Neural cell (in vitro differentiated cells): Measurements from ENCODE around the gene BABAM2. TPM values are rescaled to one million over a fixed set of nuclear protein-coding genes. Genes with fewer than 3 reads are reported as not detected.

Experiments used
- H2AFZ ChIP-seq: fragments of 200-600, 300-800 bp; sonication (generic), shearing (Covaris generic); 2 replicates; pipeline ENCODE4 v1.6.0; 2014; ENCODE audit warnings: low read depth, mild to moderate bottlenecking, antibody characterized with exemption, low read length, moderate library complexity
- H3F3A ChIP-seq: fragments of 200-600 bp; shearing (Covaris generic); 2 replicates; pipeline ENCODE4 v1.6.1; 2016; ENCODE audit warnings: mild to moderate bottlenecking, moderate library complexity, mixed read lengths, antibody characterized with exemption, low read length; ENCODE audit not compliant: insufficient read depth, poor library complexity, severe bottlenecking
- H3K27ac ChIP-seq: fragments of 200-600, 300-800 bp; sonication (generic), shearing (Covaris generic); 2 replicates; pipeline ENCODE4 v1.5.1; 2014; ENCODE audit warnings: mild to moderate bottlenecking, low read length, moderate library complexity
- H3K27me3 ChIP-seq: fragments of 300-800, 200-600 bp; sonication (generic), shearing (Covaris generic); 2 replicates; pipeline ENCODE4 v1.6.0; 2014; ENCODE audit warnings: mild to moderate bottlenecking, low read depth, low read length, moderate library complexity; ENCODE audit not compliant: insufficient read depth
- H3K36me3 ChIP-seq: fragments of 300-800, 200-600 bp; sonication (generic), shearing (Covaris generic); 2 replicates; pipeline ENCODE4 v1.5.1; 2014; ENCODE audit warnings: mild to moderate bottlenecking, antibody characterized with exemption, low read length, moderate library complexity; ENCODE audit not compliant: insufficient read depth
- H3K4me2 ChIP-seq: fragments of 300-800, 200-600 bp; sonication (generic), shearing (Covaris generic); 2 replicates; pipeline ENCODE4 v1.6.0; 2014; ENCODE audit warnings: mild to moderate bottlenecking, low read length
- H3K4me3 ChIP-seq: fragments of 300-800, 200-600 bp; sonication (generic), shearing (Covaris generic); 2 replicates; pipeline ENCODE4 v1.5.1; 2014; ENCODE audit warnings: mild to moderate bottlenecking, low read length, moderate library complexity
- H3K79me2 ChIP-seq: fragments of 200-600 bp; shearing (Covaris generic); replicated peaks from 2 replicates; pipeline ENCODE4 v1.6.0; 2014; ENCODE audit warnings: mild to moderate bottlenecking, low read length, moderate library complexity; ENCODE audit not compliant: insufficient read depth
- H3K9ac ChIP-seq: fragments of 300-800, 200-600 bp; sonication (generic), shearing (Covaris generic); 2 replicates; pipeline ENCODE4 v1.6.1; 2016; ENCODE audit warnings: mild to moderate bottlenecking, low read length, mixed read lengths
- H3K9me2 ChIP-seq: fragments of 200-600 bp; shearing (Covaris generic); 2 replicates; pipeline ENCODE4 v1.6.1; 2016; ENCODE audit warnings: mild to moderate bottlenecking, low read length, mixed read lengths; ENCODE audit not compliant: insufficient read depth
- H3K9me3 ChIP-seq: fragments of 200-600, 300-800 bp; sonication (generic), shearing (Covaris generic); 2 replicates; pipeline ENCODE4 v1.6.1; 2016; ENCODE audit warnings: mild to moderate bottlenecking, mixed run types, low read length, moderate library complexity, mixed read lengths
- H4K20me1 ChIP-seq: fragments of 200-600 bp; shearing (Covaris generic); 2 replicates; pipeline ENCODE4 v1.6.1; 2016; ENCODE audit warnings: mild to moderate bottlenecking, mixed run types; ENCODE audit not compliant: insufficient read depth
- CTCF ChIP-seq: fragments of 450-650 bp; IDR thresholded peaks from 2 replicates; pipeline ENCODE4 v1.5.1; 2014; ENCODE audit warnings: antibody characterized with exemption, mild to moderate bottlenecking, moderate library complexity; ENCODE audit not compliant: poor library complexity, severe bottlenecking
- EP300 ChIP-seq: fragments of 450-650 bp; conservative IDR thresholded peaks from 2 replicates; pipeline ENCODE4 v1.6.1; 2014; ENCODE audit warnings: antibody characterized with exemption, mild to moderate bottlenecking, moderate library complexity; ENCODE audit not compliant: poor library complexity, severe bottlenecking
- EZH2 ChIP-seq: fragments of 200-600, 300-800 bp; shearing (Covaris generic), sonication (generic); IDR thresholded peaks from 2 replicates; pipeline ENCODE4 v1.6.1; 2014; ENCODE audit warnings: antibody characterized with exemption, low read length, borderline replicate concordance, mild to moderate bottlenecking; ENCODE audit not compliant: insufficient read depth, poor library complexity, severe bottlenecking
- MXI1 ChIP-seq: fragments of 450-650 bp; conservative IDR thresholded peaks from 2 replicates; pipeline ENCODE4 v1.6.1; 2014; ENCODE audit warnings: antibody characterized with exemption, mild to moderate bottlenecking; ENCODE audit not compliant: poor library complexity, severe bottlenecking
- POLR2AphosphoS5 ChIP-seq: IDR thresholded peaks from 2 replicates; pipeline ENCODE4 v1.6.1; 2012
- RAD21 ChIP-seq: fragments of 450-650 bp; conservative IDR thresholded peaks from 2 replicates; pipeline ENCODE4 v1.6.1; 2014; ENCODE audit warnings: antibody characterized with exemption, mild to moderate bottlenecking, moderate library complexity
- SMC3 ChIP-seq: fragments of 450-650 bp; conservative IDR thresholded peaks from 2 replicates; pipeline ENCODE4 v1.6.1; 2014; ENCODE audit warnings: antibody characterized with exemption, mild to moderate bottlenecking, moderate library complexity; ENCODE audit not compliant: poor library complexity
- TAF1 ChIP-seq: IDR thresholded peaks from 2 replicates; pipeline ENCODE4 v1.6.1; 2012; ENCODE audit warnings: low read depth
- polyA plus RNA-seq: library from polyadenylated mRNA; depleted of rRNA; stranded (reverse); fragments of >200 nt; gene quantifications from 2 replicates; pipeline ENCODE4 v1.2.3, GENCODE V29; 2014
- TF ChIP-seq, protein P1 (sequence below): IDR thresholded peaks from 2 replicates; pipeline ENCODE4 v1.6.1; 2012; ENCODE audit warnings: borderline replicate concordance

The BABAM2 gene
- polyA plus RNA-seq, 1 donor from 2014 or later: 15.3 TPM

DNA sequence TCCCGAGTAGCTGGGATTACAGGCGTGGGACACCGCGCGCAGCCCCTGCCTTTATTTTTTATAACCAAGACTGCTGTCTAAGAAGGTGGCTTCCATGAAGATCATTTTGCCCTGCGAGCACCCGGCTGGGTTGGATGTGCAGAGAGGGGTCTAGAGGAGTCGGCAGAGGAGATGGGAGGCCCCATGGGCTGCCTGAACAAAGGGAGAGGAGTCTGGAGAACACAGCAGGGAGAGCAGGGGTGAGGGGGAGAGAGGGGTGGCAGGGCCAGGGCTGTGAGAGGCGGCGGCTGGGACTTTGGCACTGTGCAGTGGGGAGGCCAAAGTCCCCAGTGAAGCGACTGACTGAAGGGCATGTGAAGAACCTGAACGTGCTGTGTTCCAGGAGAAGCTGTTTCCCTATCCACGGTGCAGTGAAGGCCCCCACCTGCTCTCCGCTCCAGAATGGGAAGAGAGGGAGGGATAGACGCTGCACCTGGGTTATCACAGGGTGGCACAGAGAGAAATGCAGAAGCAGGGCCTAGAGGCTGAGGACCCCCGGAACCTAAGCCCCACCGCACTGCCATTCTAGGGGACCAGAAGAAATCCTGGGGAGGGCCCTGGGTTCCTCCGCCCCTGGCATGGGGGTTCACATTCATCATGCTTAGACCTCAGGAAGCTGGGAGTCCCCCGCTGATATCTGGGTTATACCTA, 477.3 kb downstream of the BABAM2 start:
- TF ChIP-seq EP300 (no peak), MXI1 (no peak), POLR2AphosphoS5 (no peak), CTCF (no peak), EZH2 (no peak), RAD21 (no peak), SMC3 (no peak), TAF1 (no peak)
- TF ChIP-seq, protein P1, sequence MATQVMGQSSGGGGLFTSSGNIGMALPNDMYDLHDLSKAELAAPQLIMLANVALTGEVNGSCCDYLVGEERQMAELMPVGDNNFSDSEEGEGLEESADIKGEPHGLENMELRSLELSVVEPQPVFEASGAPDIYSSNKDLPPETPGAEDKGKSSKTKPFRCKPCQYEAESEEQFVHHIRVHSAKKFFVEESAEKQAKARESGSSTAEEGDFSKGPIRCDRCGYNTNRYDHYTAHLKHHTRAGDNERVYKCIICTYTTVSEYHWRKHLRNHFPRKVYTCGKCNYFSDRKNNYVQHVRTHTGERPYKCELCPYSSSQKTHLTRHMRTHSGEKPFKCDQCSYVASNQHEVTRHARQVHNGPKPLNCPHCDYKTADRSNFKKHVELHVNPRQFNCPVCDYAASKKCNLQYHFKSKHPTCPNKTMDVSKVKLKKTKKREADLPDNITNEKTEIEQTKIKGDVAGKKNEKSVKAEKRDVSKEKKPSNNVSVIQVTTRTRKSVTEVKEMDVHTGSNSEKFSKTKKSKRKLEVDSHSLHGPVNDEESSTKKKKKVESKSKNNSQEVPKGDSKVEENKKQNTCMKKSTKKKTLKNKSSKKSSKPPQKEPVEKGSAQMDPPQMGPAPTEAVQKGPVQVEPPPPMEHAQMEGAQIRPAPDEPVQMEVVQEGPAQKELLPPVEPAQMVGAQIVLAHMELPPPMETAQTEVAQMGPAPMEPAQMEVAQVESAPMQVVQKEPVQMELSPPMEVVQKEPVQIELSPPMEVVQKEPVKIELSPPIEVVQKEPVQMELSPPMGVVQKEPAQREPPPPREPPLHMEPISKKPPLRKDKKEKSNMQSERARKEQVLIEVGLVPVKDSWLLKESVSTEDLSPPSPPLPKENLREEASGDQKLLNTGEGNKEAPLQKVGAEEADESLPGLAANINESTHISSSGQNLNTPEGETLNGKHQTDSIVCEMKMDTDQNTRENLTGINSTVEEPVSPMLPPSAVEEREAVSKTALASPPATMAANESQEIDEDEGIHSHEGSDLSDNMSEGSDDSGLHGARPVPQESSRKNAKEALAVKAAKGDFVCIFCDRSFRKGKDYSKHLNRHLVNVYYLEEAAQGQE: no peak
- Histone ChIP-seq H3K27me3 (no peaks in the 10 kb centered on the region), H2AFZ (no peak overlapping the region)

DNA sequence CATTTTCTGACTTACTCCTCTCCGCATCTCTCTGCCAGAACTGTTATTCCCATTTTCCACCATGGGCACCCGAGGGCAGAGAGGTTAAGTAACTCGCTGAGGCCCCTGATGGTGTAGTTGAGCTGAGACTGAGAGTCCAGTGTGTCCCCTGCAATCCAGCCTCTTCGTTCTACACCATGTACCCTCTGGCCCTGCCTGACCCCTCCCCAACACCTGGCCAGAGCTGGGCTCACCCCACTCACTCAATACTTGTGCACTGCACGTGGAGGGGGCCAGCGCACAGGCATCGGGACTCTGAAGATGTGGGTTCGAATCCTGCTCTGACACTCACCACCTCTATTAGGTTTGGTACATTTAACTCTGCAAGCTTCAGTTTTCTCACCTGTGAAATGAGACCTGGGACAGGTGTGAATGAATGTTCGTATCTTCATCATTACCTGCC, 477.8 kb downstream of the BABAM2 start:
- H3K27me3 ChIP-seq: no peaks in the 10 kb centered on the region
- H3K79me2 ChIP-seq: no peaks in the 10 kb centered on the region
- no peak overlapping the region for H3K4me3 ChIP-seq
- H3K9me3 ChIP-seq: no peaks in the 10 kb centered on the region
- H3K9ac ChIP-seq: no peak overlapping the region
- no peaks in the 10 kb centered on the region for H4K20me1 ChIP-seq
- H2AFZ ChIP-seq: no peak overlapping the region
- TF ChIP-seq EZH2 (no peak), TAF1 (no peak), SMC3 (no peak), EP300 (no peak), POLR2AphosphoS5 (no peak), MXI1 (no peak), RAD21 (no peak), CTCF (no peak)
- TF ChIP-seq, protein P1: no peak
- no peaks in the 10 kb centered on the region for H3K36me3 ChIP-seq
- no peaks in the 10 kb centered on the region for H3F3A ChIP-seq
- H3K9me2 ChIP-seq: no peaks in the 10 kb centered on the region
- no peak overlapping the region for H3K4me2 ChIP-seq
- H3K27ac ChIP-seq: no peak overlapping the region

More for the DNA sequence above, 477.3 kb downstream of the BABAM2 start:
- H3K9ac ChIP-seq: no peak overlapping the region
- H3K27ac ChIP-seq: no peak overlapping the region
- H4K20me1 ChIP-seq: no peaks in the 10 kb centered on the region
- no peaks in the 10 kb centered on the region for H3K9me2 ChIP-seq
- H3K79me2 ChIP-seq: no peaks in the 10 kb centered on the region
- no peaks in the 10 kb centered on the region for H3K9me3 ChIP-seq
- H3F3A ChIP-seq: no peaks in the 10 kb centered on the region
- H3K36me3 ChIP-seq: no peaks in the 10 kb centered on the region
- H3K4me2 ChIP-seq: no peak overlapping the region
- H3K4me3 ChIP-seq: no peak overlapping the region
